GM18499 (cell line): Measurements from ENCODE around the gene PNISR.

Experiments used
- ATAC-seq: cut with Tn5 transposase; IDR thresholded peaks from one replicate; pipeline ENCODE4 v1.9.1; 2021; ENCODE audit warnings: moderate number of reproducible peaks; ENCODE audit not compliant: insufficient read depth, unreplicated experiment

The PNISR gene

DNA sequence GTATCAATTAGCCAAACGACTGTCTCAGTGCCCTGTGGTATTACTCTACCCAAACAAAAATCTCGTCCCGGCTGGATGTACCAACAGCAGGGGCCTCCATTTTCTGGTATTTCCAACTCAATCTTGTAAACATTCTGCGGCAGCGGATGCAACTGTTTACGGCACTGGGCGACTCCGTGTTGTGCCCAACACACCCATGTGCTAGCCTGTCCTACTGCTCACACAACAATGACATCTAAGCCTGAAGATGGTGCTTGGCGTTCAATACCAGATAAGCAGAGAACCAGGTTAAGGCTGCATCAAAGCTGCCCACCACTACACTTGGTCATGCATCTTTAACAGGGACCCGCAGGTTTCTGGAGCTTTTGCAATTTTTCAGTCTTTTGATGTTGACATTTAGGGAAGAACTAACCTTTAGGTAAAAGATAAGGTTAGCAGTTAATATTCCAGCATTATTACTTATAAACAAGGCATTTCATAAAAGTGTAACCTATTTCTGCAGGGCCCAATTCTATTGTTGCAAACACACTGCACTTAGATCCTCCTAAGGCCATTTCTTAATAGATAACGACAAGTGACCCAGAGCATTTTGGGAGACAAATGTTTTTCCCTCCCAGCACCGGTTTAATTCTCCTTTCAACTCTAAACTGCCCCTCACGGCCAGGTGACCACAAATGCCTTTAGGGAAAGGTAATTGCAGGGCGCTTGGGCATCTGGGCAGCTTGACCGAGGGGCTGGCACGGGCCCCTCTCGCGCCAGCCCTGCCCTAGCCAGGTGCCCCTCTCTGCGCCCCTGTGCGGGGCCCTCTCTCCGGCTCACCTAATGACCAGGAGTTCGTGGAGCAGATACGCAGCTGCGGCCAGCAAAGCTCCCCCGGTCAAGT is 76.6 kb downstream of the PNISR start:
- ATAC-seq: no peak
